ENCODE results near the gene STMN1.

DNA sequence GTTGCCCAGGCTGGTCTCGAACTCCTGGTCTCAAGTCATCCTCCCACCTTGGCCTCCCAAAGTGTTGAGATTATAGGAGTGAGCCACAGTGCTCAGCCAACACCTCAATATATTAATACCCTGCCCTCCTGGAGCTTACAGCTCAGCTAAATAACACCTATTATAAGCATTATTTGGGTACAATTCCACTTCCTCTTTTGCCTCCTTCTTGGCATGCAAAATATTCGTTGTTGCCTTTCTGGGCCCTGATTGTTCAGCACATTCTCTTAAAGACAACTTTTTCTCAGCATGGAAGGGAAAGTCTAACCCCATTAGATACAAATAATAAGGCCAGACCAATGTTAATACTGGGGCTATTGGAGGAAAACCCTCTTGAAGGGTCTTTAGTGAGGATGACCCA is 33.5 kb downstream of the STMN1 start:
- TF ChIP-seq, protein P1, sequence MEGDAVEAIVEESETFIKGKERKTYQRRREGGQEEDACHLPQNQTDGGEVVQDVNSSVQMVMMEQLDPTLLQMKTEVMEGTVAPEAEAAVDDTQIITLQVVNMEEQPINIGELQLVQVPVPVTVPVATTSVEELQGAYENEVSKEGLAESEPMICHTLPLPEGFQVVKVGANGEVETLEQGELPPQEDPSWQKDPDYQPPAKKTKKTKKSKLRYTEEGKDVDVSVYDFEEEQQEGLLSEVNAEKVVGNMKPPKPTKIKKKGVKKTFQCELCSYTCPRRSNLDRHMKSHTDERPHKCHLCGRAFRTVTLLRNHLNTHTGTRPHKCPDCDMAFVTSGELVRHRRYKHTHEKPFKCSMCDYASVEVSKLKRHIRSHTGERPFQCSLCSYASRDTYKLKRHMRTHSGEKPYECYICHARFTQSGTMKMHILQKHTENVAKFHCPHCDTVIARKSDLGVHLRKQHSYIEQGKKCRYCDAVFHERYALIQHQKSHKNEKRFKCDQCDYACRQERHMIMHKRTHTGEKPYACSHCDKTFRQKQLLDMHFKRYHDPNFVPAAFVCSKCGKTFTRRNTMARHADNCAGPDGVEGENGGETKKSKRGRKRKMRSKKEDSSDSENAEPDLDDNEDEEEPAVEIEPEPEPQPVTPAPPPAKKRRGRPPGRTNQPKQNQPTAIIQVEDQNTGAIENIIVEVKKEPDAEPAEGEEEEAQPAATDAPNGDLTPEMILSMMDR (IDR thresholded peaks at IDR 0.05), result no peak
- TF ChIP-seq POLR2A (IDR thresholded peaks at IDR 0.05), result no peak

Measured in lower leg skin (tissue), 3 donors.